Activated naive CD8-positive, alpha-beta T cell treated with anti-CD3 and anti-CD28 coated beads for 36 hours (primary cell): ENCODE results near the gene PRDM11. TPM values are rescaled to one million over a fixed set of nuclear protein-coding genes. Genes with fewer than 3 reads are reported as not detected.
A peak's percentile ranks its signal among the peaks of the same experiment; 100 is the strongest.
"Not testable (repeated sequence)": the region's sequence is repeated elsewhere in the genome, so short reads cannot be mapped to it uniquely, and the experiment has no call there.

Experiments used
- DNase-seq: peaks from one replicate; pipeline ENCODE4 v3.0.0; 2021
- H3K27ac Mint-ChIP-seq: one replicate; pipeline ENCODE4 v1.8.0; 2022; ENCODE audit warnings: mild to moderate bottlenecking, moderate library complexity, mixed read lengths
- H3K27me3 Mint-ChIP-seq: one replicate; pipeline ENCODE4 v1.8.0; 2022; ENCODE audit warnings: mild to moderate bottlenecking, mixed read lengths
- H3K36me3 Mint-ChIP-seq: one replicate; pipeline ENCODE4 v1.8.0; 2021; ENCODE audit warnings: mild to moderate bottlenecking, mixed read lengths
- H3K4me1 Mint-ChIP-seq: one replicate; pipeline ENCODE4 v1.8.0; 2021; ENCODE audit warnings: mixed read lengths
- H3K4me3 Mint-ChIP-seq: one replicate; pipeline ENCODE4 v1.8.0; 2022; ENCODE audit warnings: mild to moderate bottlenecking, moderate library complexity, mixed read lengths
- H3K9me3 Mint-ChIP-seq: one replicate; pipeline ENCODE4 v1.8.0; 2022; ENCODE audit warnings: mixed read lengths
- total RNA-seq, 2 experiments: library from RNA; stranded (reverse); gene quantifications; one replicate each; pipeline ENCODE4 v1.2.3, GENCODE V29; 2021

The PRDM11 gene
- total RNA-seq, 2 experiments from 2014 or later, result 4.7 to 4.8 TPM

- Mint-ChIP-seq H3K27ac (no peak overlapping the region), H3K36me3 (no peaks in the 10 kb centered on the region), H3K4me1 (no peaks in the 10 kb centered on the region), H3K9me3 (no peaks in the 10 kb centered on the region), H3K4me3 (no peak overlapping the region), H3K27me3 (peaks cover 32% of the 10 kb centered on the region)
- DNase-seq, result no peak
Measured at GRCh38 chr11:45109400-45109799, 37.0 kb upstream of the PRDM11 start.

- H3K4me3 Mint-ChIP-seq, result no peak overlapping the region
- DNase-seq, result no peak
- peaks cover 1% of the 10 kb centered on the region for H3K9me3 Mint-ChIP-seq
- no peak overlapping the region for H3K27ac Mint-ChIP-seq
- peaks cover 40% of the 10 kb centered on the region for H3K27me3 Mint-ChIP-seq
- no peaks in the 10 kb centered on the region for H3K36me3 Mint-ChIP-seq
- H3K4me1 Mint-ChIP-seq, result no peaks in the 10 kb centered on the region
Measured at GRCh38 chr11:45110562-45110961, 35.9 kb upstream of the PRDM11 start.

- H3K27ac Mint-ChIP-seq, result no peak overlapping the region
- no peaks in the 10 kb centered on the region for H3K4me1 Mint-ChIP-seq
- no peaks in the 10 kb centered on the region for H3K36me3 Mint-ChIP-seq
- peaks cover 48% of the 10 kb centered on the region for H3K27me3 Mint-ChIP-seq
- DNase-seq, result no peak
- peaks cover 1% of the 10 kb centered on the region for H3K9me3 Mint-ChIP-seq
- no peak overlapping the region for H3K4me3 Mint-ChIP-seq
Measured at GRCh38 chr11:45113807-45114206, 32.6 kb upstream of the PRDM11 start.

GRCh38 chr11:45127836-45128235 is 18.6 kb upstream of the PRDM11 start:
- H3K27ac Mint-ChIP-seq, H3K9me3 Mint-ChIP-seq: not testable (repeated sequence)

GRCh38 chr11:45133878-45134277 is 12.6 kb upstream of the PRDM11 start:
- no peak for DNase-seq
- Mint-ChIP-seq H3K4me1 (no peaks in the 10 kb centered on the region), H3K9me3 (no peaks in the 10 kb centered on the region), H3K27ac (no peak overlapping the region), H3K36me3 (peaks cover 2% of the 10 kb centered on the region), H3K4me3 (no peak overlapping the region), H3K27me3 (peaks cover 56% of the 10 kb centered on the region)

More at GRCh38 chr11:45127836-45128235, 18.6 kb upstream of the PRDM11 start:
- H3K4me3 Mint-ChIP-seq, H3K4me1 Mint-ChIP-seq, DNase-seq, H3K36me3 Mint-ChIP-seq: not testable (repeated sequence)
- peaks cover 37% of the 10 kb centered on the region for H3K27me3 Mint-ChIP-seq

- H3K9me3 Mint-ChIP-seq, result no peaks in the 10 kb centered on the region
- DNase-seq, result peak; percentile 44
- H3K36me3 Mint-ChIP-seq, result no peaks in the 10 kb centered on the region
- H3K27ac Mint-ChIP-seq, result no peak overlapping the region
- H3K4me1 Mint-ChIP-seq, result peaks cover 16% of the 10 kb centered on the region
- H3K27me3 Mint-ChIP-seq, result peaks cover 43% of the 10 kb centered on the region
- H3K4me3 Mint-ChIP-seq, result no peak overlapping the region
Measured at GRCh38 chr11:45141171-45141570, 5.3 kb upstream of the PRDM11 start.

- H3K4me1 Mint-ChIP-seq, result peaks cover 16% of the 10 kb centered on the region
- peaks cover 43% of the 10 kb centered on the region for H3K27me3 Mint-ChIP-seq
- H3K36me3 Mint-ChIP-seq, result no peaks in the 10 kb centered on the region
- no peak overlapping the region for H3K27ac Mint-ChIP-seq
- no peak overlapping the region for H3K4me3 Mint-ChIP-seq
- no peak for DNase-seq
- no peaks in the 10 kb centered on the region for H3K9me3 Mint-ChIP-seq
Measured at GRCh38 chr11:45141631-45142030, 4.8 kb upstream of the PRDM11 start.

- H3K4me1 Mint-ChIP-seq, result peaks cover 16% of the 10 kb centered on the region
- H3K36me3 Mint-ChIP-seq, result no peaks in the 10 kb centered on the region
- no peak overlapping the region for H3K27ac Mint-ChIP-seq
- H3K9me3 Mint-ChIP-seq, result no peaks in the 10 kb centered on the region
- DNase-seq, result no peak
- no peak overlapping the region for H3K4me3 Mint-ChIP-seq
- H3K27me3 Mint-ChIP-seq, result peaks cover 43% of the 10 kb centered on the region
Measured at GRCh38 chr11:45142241-45143055, 4.0 kb upstream of the PRDM11 start.

- no peaks in the 10 kb centered on the region for H3K36me3 Mint-ChIP-seq
- peaks cover 40% of the 10 kb centered on the region for H3K27me3 Mint-ChIP-seq
- H3K27ac Mint-ChIP-seq, result no peak overlapping the region
- DNase-seq, result no peak
- H3K9me3 Mint-ChIP-seq, result no peaks in the 10 kb centered on the region
- H3K4me1 Mint-ChIP-seq, result peaks cover 26% of the 10 kb centered on the region
- H3K4me3 Mint-ChIP-seq, result no peak overlapping the region
Measured at GRCh38 chr11:45143494-45143893, 2.9 kb upstream of the PRDM11 start.

GRCh38 chr11:45144126-45145082 is 2.0 kb upstream of the PRDM11 start:
- H3K27me3 Mint-ChIP-seq, result peaks cover 40% of the 10 kb centered on the region
- peaks cover 32% of the 10 kb centered on the region for H3K4me1 Mint-ChIP-seq
- no peak overlapping the region for H3K4me3 Mint-ChIP-seq
- H3K27ac Mint-ChIP-seq, result no peak overlapping the region
- peaks cover 3% of the 10 kb centered on the region for H3K36me3 Mint-ChIP-seq
- no peaks in the 10 kb centered on the region for H3K9me3 Mint-ChIP-seq
- DNase-seq, result no peak

GRCh38 chr11:45145083-45145378 is 1.4 kb upstream of the PRDM11 start:
- no peak for DNase-seq
- Mint-ChIP-seq H3K27me3 (peaks cover 36% of the 10 kb centered on the region), H3K9me3 (peaks cover under 1% of the 10 kb centered on the region), H3K27ac (no peak overlapping the region), H3K4me3 (no peak overlapping the region), H3K4me1 (peaks cover 33% of the 10 kb centered on the region), H3K36me3 (peaks cover 5% of the 10 kb centered on the region)

GRCh38 chr11:45145379-45146071 is 914 bp upstream of the PRDM11 start:
- DNase-seq, result no peak
- H3K4me3 Mint-ChIP-seq, result peak overlapping the region; percentile 83

GRCh38 chr11:45147017-45147728 is 734 bp downstream of the PRDM11 start:
- H3K4me1 Mint-ChIP-seq, result peaks cover 26% of the 10 kb centered on the region
- H3K36me3 Mint-ChIP-seq, result peaks cover 7% of the 10 kb centered on the region
- H3K9me3 Mint-ChIP-seq, result peaks cover 1% of the 10 kb centered on the region
- H3K27ac Mint-ChIP-seq, result peak overlapping the region; percentile 25
- peak overlapping the region; percentile 88 for H3K4me3 Mint-ChIP-seq
- peak; percentile 96 for DNase-seq
- peaks cover 31% of the 10 kb centered on the region for H3K27me3 Mint-ChIP-seq

More at GRCh38 chr11:45145379-45146071, 914 bp upstream of the PRDM11 start:
- Mint-ChIP-seq H3K4me1 (peaks cover 36% of the 10 kb centered on the region), H3K27ac (peak overlapping the region; percentile 88), H3K27me3 (peaks cover 36% of the 10 kb centered on the region), H3K9me3 (peaks cover 1% of the 10 kb centered on the region), H3K36me3 (peaks cover 7% of the 10 kb centered on the region)

GRCh38 chr11:45147891-45148675 is 1.6 kb downstream of the PRDM11 start:
- no peak for DNase-seq
- Mint-ChIP-seq H3K36me3 (peaks cover 7% of the 10 kb centered on the region), H3K27ac (no peak overlapping the region), H3K4me1 (peaks cover 26% of the 10 kb centered on the region), H3K27me3 (peaks cover 28% of the 10 kb centered on the region), H3K4me3 (peak overlapping the region; percentile 88), H3K9me3 (peaks cover 1% of the 10 kb centered on the region)
